K562 (cell line): ENCODE measurements around the gene ACTL9. TPM values are rescaled to one million over a fixed set of nuclear protein-coding genes. Genes with fewer than 3 reads are reported as not detected.
"Not testable (repeated sequence)": the region's sequence is repeated elsewhere in the genome, so short reads cannot be mapped to it uniquely, and the experiment has no call there.

Experiments
- ATAC-seq: fragments of 200-7000 bp; cut with Tn5 transposase; 3 replicates; pipeline ENCODE4 v1.9.1; 2020; ENCODE audit warnings: moderate library complexity
- BruUV-seq: library from RNA; stranded (reverse); fragments of 400-500 nt; replicated peaks from 2 replicates; lab custom pipeline; 2021; lab: Mats Ljungman, UMichigan
- CTCF ChIA-PET: fragments of 300-600 bp; formaldehyde crosslinking; extraction: SDS; loops from one replicate; lab custom pipeline; 2021; ENCODE audit warnings: low intra/inter-chr PET ratio; lab: Yijun Ruan, JAX
- POLR2A ChIA-PET: fragments of 300-600, 350-650 bp; sonication (Branson Sonifier 250); formaldehyde crosslinking; extraction: SDS; loops from one replicate; lab custom pipeline; 2021; ENCODE audit warnings: antibody characterized with exemption, inconsistent platforms; lab: Yijun Ruan, JAX
- DNase-seq, 4 experiments: peaks; one replicate each; pipeline versions ENCODE4 v3.0.0 to v3.0.0-alpha.2; 2011 to 2018; ENCODE audit warnings: low spot score in 3 of 4, mixed read lengths in 3 of 4; ENCODE audit errors: extremely low read depth in 1 of 4
- FAIRE-seq: peaks from 2 replicates; lab custom pipeline; 2011; peaks lifted over from hg19 to GRCh38; lab: Jason Lieb, UNC
- H2AFZ ChIP-seq: 2 replicates; pipeline ENCODE4 v1.6.0; 2011; ENCODE audit warnings: low read depth, low read length, control low read depth, inconsistent platforms
- H3K27ac ChIP-seq: fragments of 200-600 bp; 3 replicates; pipeline ENCODE4 v1.8.0; 2011; ENCODE audit warnings: low read depth, mild to moderate bottlenecking, control low read depth, inconsistent platforms, low read length, moderate library complexity, mixed read lengths; ENCODE audit errors: extremely low read depth
- H3K27me3 ChIP-seq, 2 experiments: fragments of 300-600 bp in 1 of 2; 2 replicates in 1 of 2; 3 replicates in 1 of 2; pipeline versions ENCODE4 v1.6.0 to v1.8.0; 2011; ENCODE audit warnings: inconsistent platforms in 2 of 2, low read length in 2 of 2, mild to moderate bottlenecking in 1 of 2, mixed read lengths in 1 of 2, moderate library complexity in 1 of 2; ENCODE audit not compliant: control insufficient read depth in 2 of 2, insufficient read depth in 2 of 2
- H3K36me3 ChIP-seq: fragments of 300-600 bp; 3 replicates; pipeline ENCODE4 v1.8.0; 2011; ENCODE audit warnings: mild to moderate bottlenecking, low read length, inconsistent platforms; ENCODE audit not compliant: control insufficient read depth, insufficient read depth
- H3K4me1 ChIP-seq, 2 experiments: fragments of 200-600 bp in 1 of 2; replicated peaks in 1 of 2; 2 replicates in 1 of 2; 3 replicates in 1 of 2; pipeline versions ENCODE4 v1.5.1 to v1.8.0; 2011; ENCODE audit warnings: inconsistent platforms in 2 of 2, low read length in 2 of 2, mild to moderate bottlenecking in 1 of 2, mixed read lengths in 1 of 2, moderate library complexity in 1 of 2; ENCODE audit not compliant: control insufficient read depth in 2 of 2, insufficient read depth in 2 of 2
- H3K4me2 ChIP-seq: 2 replicates; pipeline ENCODE4 v1.6.1; 2011; ENCODE audit warnings: low read length, control low read depth, inconsistent platforms, mixed read lengths; ENCODE audit not compliant: insufficient read depth
- H3K4me3 ChIP-seq: fragments of 200-600 bp; sonication (generic), shearing (Covaris generic); 2 replicates; pipeline ENCODE4 v1.5.1; 2016; ENCODE audit warnings: control low read depth, inconsistent platforms
- H3K79me2 ChIP-seq: fragments of 200-600 bp; 3 replicates; pipeline ENCODE4 v1.8.0; 2011; ENCODE audit warnings: low read length, inconsistent platforms; ENCODE audit not compliant: control insufficient read depth, insufficient read depth
- H3K9ac ChIP-seq, 2 experiments: 2 replicates each; pipeline versions ENCODE4 v1.6.0 to v1.6.1; 2011; ENCODE audit warnings: low read depth in 2 of 2, low read length in 2 of 2, control low read depth in 1 of 2, inconsistent platforms in 1 of 2, mild to moderate bottlenecking in 1 of 2, mixed read lengths in 1 of 2; ENCODE audit not compliant: insufficient read depth in 1 of 2
- H3K9me1 ChIP-seq: one replicate; pipeline ENCODE4 v1.6.0; 2011; ENCODE audit warnings: inconsistent platforms, mild to moderate bottlenecking, low read length, moderate library complexity; ENCODE audit not compliant: control insufficient read depth, insufficient read depth
- H3K9me3 ChIP-seq: replicated peaks from 2 replicates; pipeline ENCODE4 v1.5.1; 2011; ENCODE audit warnings: low read depth, low read length, inconsistent platforms; ENCODE audit not compliant: control insufficient read depth, insufficient read depth
- H4K20me1 ChIP-seq: replicated peaks from 2 replicates; pipeline ENCODE4 v1.6.1; 2011; ENCODE audit warnings: low read length, inconsistent platforms, mixed read lengths; ENCODE audit not compliant: control insufficient read depth, insufficient read depth
- ATF3 ChIP-seq, 2 experiments: fragments of 450-650 bp in 1 of 2; sonication (generic) in 1 of 2; formaldehyde crosslinking in 1 of 2; IDR thresholded peaks in 1 of 2; conservative IDR thresholded peaks in 1 of 2; 2 replicates each; pipeline versions ENCODE4 v1.6.1 to v1.8.1; 2016 to 2023; ENCODE audit warnings: mild to moderate bottlenecking in 2 of 2, moderate library complexity in 2 of 2, inconsistent platforms in 1 of 2, missing genetic modification reagents in 1 of 2
- ATF7 ChIP-seq: fragments of 450-650 bp; IDR thresholded peaks from 2 replicates; pipeline ENCODE4 v1.7.1; 2014; ENCODE audit warnings: mild to moderate bottlenecking, moderate library complexity
- CTBP1 ChIP-seq: fragments of 450-650 bp; IDR thresholded peaks from 2 replicates; pipeline ENCODE4 v1.6.1; 2016; ENCODE audit warnings: borderline replicate concordance
- ETS2 ChIP-seq: IDR thresholded peaks from 2 replicates; pipeline ENCODE4 v1.6.1; 2016; ENCODE audit warnings: borderline replicate concordance, missing genetic modification characterization, mild to moderate bottlenecking, moderate library complexity, missing compliant biosample characterization; ENCODE audit not compliant: poor library complexity, severe bottlenecking
- ETV1 ChIP-seq: fragments of 450-650 bp; conservative IDR thresholded peaks from 2 replicates; pipeline ENCODE4 v1.6.1; 2016; ENCODE audit warnings: missing genetic modification characterization, control low read depth, low read depth, missing compliant biosample characterization
- GTF2B ChIP-seq: IDR thresholded peaks from 2 replicates; pipeline ENCODE4 v1.6.1; 2011; ENCODE audit not compliant: insufficient read length; ENCODE audit errors: extremely low read depth
- MCM3 ChIP-seq: fragments of 450-650 bp; IDR thresholded peaks from 2 replicates; pipeline ENCODE4 v1.6.1; 2016
- SRF ChIP-seq, 2 experiments: fragments of 250-450, 450-650 bp in 1 of 2; sonication (Bioruptor Pico) in 1 of 2; sonication (generic) in 1 of 2; formaldehyde crosslinking; IDR thresholded peaks; 2 replicates each; pipeline versions ENCODE4 v1.5.0 to v1.5.1; 2020 to 2022; ENCODE audit warnings: mild to moderate bottlenecking in 1 of 2, missing genetic modification reagents in 1 of 2
- THAP7 ChIP-seq: fragments of 250-450 bp; sonication (Bioruptor Pico); IDR thresholded peaks from 2 replicates; pipeline ENCODE4 v1.5.0; 2021
- WGBS: fragments of 100-300 bp; shearing (Covaris generic); methylation state at CpG from one replicate; pipeline ENCODE4 v1.1.6; 2016; ENCODE audit warnings: low coverage, mixed read lengths; ENCODE audit not compliant: insufficient coverage; ENCODE audit errors: missing lambda C conversion rate; 5-methylcytosine and 5-hydroxymethylcytosine counted together
- in situ Hi-C: fragments of 300-500 bp; cut with MboI; formaldehyde crosslinking; loops from 4 replicates; pipeline ENCODE4 v1.15.0; 2018; ENCODE audit warnings: inconsistent platforms, mixed read lengths
- intact Hi-C: fragments of 100-400 bp; cut with micrococcal nuclease; formaldehyde crosslinking; loops from 2 replicates; pipeline ENCODE4 v1.14.2; 2022
- polyA plus RNA-seq, 8 experiments: library from polyadenylated mRNA; depleted of rRNA in 4 of 8; stranded (reverse) in 5 of 8; unstranded in 3 of 8; fragments of >200 nt; fragmentation: Nextera tagmentation in 2 of 8; fragmentation: Illumina TruSeq in 1 of 8; extraction: Ambion mirVana in 2 of 8; extraction: Trizol in 1 of 8; gene quantifications; 2 replicates each; pipeline versions ENCODE4 v1.2.1 to v1.2.3, GENCODE V29; 2011 to 2014; ENCODE audit warnings: inconsistent platforms in 1 of 8, missing spikeins in 1 of 8
- total RNA-seq, 7 experiments: library from RNA; depleted of rRNA in 6 of 7; stranded (reverse); fragments of >200 nt in 6 of 7; fragmentation: Illumina TruSeq in 2 of 7; extraction: Trizol in 2 of 7; gene quantifications; 2 replicates each; pipeline versions ENCODE4 v1.2.1 to v1.2.3, GENCODE V29; 2011 to 2021; ENCODE audit warnings: low replicate concordance in 1 of 7

ACTL9 gene
- total and polyA plus RNA-seq, 9 of the 15 experiments (the other 6 are each of a cell fraction or from before 2014, with no cell fraction given): not detected

GRCh38 chr19:8705742-8706141 lies 7.1 kb upstream of the ACTL9 start (continued):
- TF ChIP-seq GTF2B (no peak), CTBP1 (peak; percentile 68; the same call in 1 of the 2 replicates), ATF7 (peak; percentile 37; the same call in 1 of the 2 replicates), MCM3 (no peak), ETS2 (tag) (no peak), ETV1 (peak; percentile 43; the same call in 1 of the 2 replicates), THAP7 (CRISPR knock-in tag) (no peak)

GRCh38 chr19:8705304-8705703 lies 6.7 kb upstream of the ACTL9 start:
- intact Hi-C loops; ATAC-seq; H3K36me3 ChIP-seq; H4K20me1 ChIP-seq; DNase-seq; H3K9me3 ChIP-seq; POLR2A ChIA-PET; BruUV-seq; H3K27ac ChIP-seq; in situ Hi-C loops; H3K9me1 ChIP-seq; H3K79me2 ChIP-seq; H3K4me3 ChIP-seq; H3K9ac ChIP-seq; H3K27me3 ChIP-seq; H2AFZ ChIP-seq; CTCF ChIA-PET; H3K4me2 ChIP-seq; H3K4me1 ChIP-seq; TF ChIP-seq ATF3 (CRISPR knock-in tag; conservative IDR thresholded peaks at IDR 0.05): not testable (repeated sequence)
- FAIRE-seq: peak; percentile 48
- WGBS: 6% methylated on average over 2 of the region's 3 CpGs
- TF ChIP-seq SRF (CRISPR knock-in tag; IDR thresholded peaks at IDR 0.05): 0 out of 4 replicates have a peak, but pooled peaks of 1 of the 2 experiments have one; percentile 60
- peak; percentile 56; the same call in 1 of the 2 replicates for TF ChIP-seq ATF3 (IDR thresholded peaks at IDR 0.05)
